ENCODE results near the gene GOLGB1.
"Not testable (repeated sequence)": the region's sequence is repeated elsewhere in the genome, so short reads cannot be mapped to it uniquely, and the experiment has no call there.

GOLGB1 gene

GRCh38 chr3:121793078-121793477 lies 43.5 kb upstream of the GOLGB1 start:
- no peak overlapping the region for H2AFZ ChIP-seq (ENCODE audit: low read depth, low read length)
- H3K4me3 ChIP-seq (ENCODE audit: low read length) = 0 out of 2 replicates have a peak overlapping the region, but pooled peaks have one; percentile 12
- no peaks in the 10 kb centered on the region for H3K9me3 ChIP-seq (ENCODE audit: insufficient read depth, low read length)
- H3K36me3 ChIP-seq (replicated peaks; ENCODE audit: low read depth, low read length) = peaks cover 25% of the 10 kb centered on the region
- no peaks in the 10 kb centered on the region for H3K79me2 ChIP-seq (ENCODE audit: low read length)
- no peak for TF ChIP-seq EZH2phosphoT487 (IDR thresholded peaks at IDR 0.05; ENCODE audit: low read depth)
- TF ChIP-seq CTCF (IDR thresholded peaks at IDR 0.05; ENCODE audit: low read depth, low read length) = no peak
- H3K27ac ChIP-seq (ENCODE audit: low read length) = peak overlapping the region; percentile 58
- peaks cover 34% of the 10 kb centered on the region for H3K4me1 ChIP-seq (ENCODE audit: low read length)
- no peaks in the 10 kb centered on the region for H4K20me1 ChIP-seq (ENCODE audit: insufficient read depth, low read length)
- peak overlapping the region; percentile 55 for H3K4me2 ChIP-seq (ENCODE audit: low read length)
- no peak overlapping the region for H3K9ac ChIP-seq (ENCODE audit: low read length)
- no peaks in the 10 kb centered on the region for H3K27me3 ChIP-seq (ENCODE audit: low read depth, low read length)

- Histone ChIP-seq H3K4me1 (ENCODE audit: low read length) (no peaks in the 10 kb centered on the region), H3K9me3 (ENCODE audit: insufficient read depth, low read length) (no peaks in the 10 kb centered on the region), H3K4me2 (ENCODE audit: low read length) (no peak overlapping the region), H3K4me3 (ENCODE audit: low read length) (no peak overlapping the region), H3K27me3 (ENCODE audit: low read depth, low read length) (no peaks in the 10 kb centered on the region), H2AFZ (ENCODE audit: low read depth, low read length) (no peak overlapping the region), H3K9ac (ENCODE audit: low read length) (no peak overlapping the region), H3K36me3 (replicated peaks; ENCODE audit: low read depth, low read length) (peaks cover 47% of the 10 kb centered on the region), H3K79me2 (ENCODE audit: low read length) (no peaks in the 10 kb centered on the region), H3K27ac (ENCODE audit: low read length) (no peak overlapping the region), H4K20me1 (ENCODE audit: insufficient read depth, low read length) (no peaks in the 10 kb centered on the region)
- no peak for TF ChIP-seq EZH2phosphoT487 (IDR thresholded peaks at IDR 0.05; ENCODE audit: low read depth)
- TF ChIP-seq CTCF (IDR thresholded peaks at IDR 0.05; ENCODE audit: low read depth, low read length) = no peak
Observed at GRCh38 chr3:121786485-121786884, 36.9 kb upstream of the GOLGB1 start.

GRCh38 chr3:121782784-121783183 lies 33.2 kb upstream of the GOLGB1 start:
- H2AFZ ChIP-seq (ENCODE audit: low read depth, low read length); H3K9me3 ChIP-seq (ENCODE audit: insufficient read depth, low read length); H3K4me2 ChIP-seq (ENCODE audit: low read length); H3K4me1 ChIP-seq (ENCODE audit: low read length); H3K4me3 ChIP-seq (ENCODE audit: low read length); H3K79me2 ChIP-seq (ENCODE audit: low read length); H3K27me3 ChIP-seq (ENCODE audit: low read depth, low read length); H3K27ac ChIP-seq (ENCODE audit: low read length); H4K20me1 ChIP-seq (ENCODE audit: insufficient read depth, low read length); H3K9ac ChIP-seq (ENCODE audit: low read length): not testable (repeated sequence)
- H3K36me3 ChIP-seq (replicated peaks; ENCODE audit: low read depth, low read length) = peaks cover 49% of the 10 kb centered on the region

GRCh38 chr3:121781611-121782010 lies 32.1 kb upstream of the GOLGB1 start:
- Histone ChIP-seq H4K20me1 (ENCODE audit: insufficient read depth, low read length) (no peaks in the 10 kb centered on the region), H3K9me3 (ENCODE audit: insufficient read depth, low read length) (no peaks in the 10 kb centered on the region), H3K27ac (ENCODE audit: low read length) (no peak overlapping the region), H3K36me3 (replicated peaks; ENCODE audit: low read depth, low read length) (peaks cover 50% of the 10 kb centered on the region), H3K9ac (ENCODE audit: low read length) (no peak overlapping the region), H3K4me3 (ENCODE audit: low read length) (no peak overlapping the region), H3K4me2 (ENCODE audit: low read length) (no peak overlapping the region), H2AFZ (ENCODE audit: low read depth, low read length) (no peak overlapping the region), H3K79me2 (ENCODE audit: low read length) (no peaks in the 10 kb centered on the region), H3K4me1 (ENCODE audit: low read length) (no peaks in the 10 kb centered on the region), H3K27me3 (ENCODE audit: low read depth, low read length) (no peaks in the 10 kb centered on the region)
- TF ChIP-seq EZH2phosphoT487 (IDR thresholded peaks at IDR 0.05; ENCODE audit: low read depth) (no peak), CTCF (IDR thresholded peaks at IDR 0.05; ENCODE audit: low read depth, low read length) (no peak)

- not testable (repeated sequence) for H3K27me3 ChIP-seq (ENCODE audit: low read depth, low read length); H3K79me2 ChIP-seq (ENCODE audit: low read length); H3K4me2 ChIP-seq (ENCODE audit: low read length); H2AFZ ChIP-seq (ENCODE audit: low read depth, low read length); H3K4me1 ChIP-seq (ENCODE audit: low read length); H3K4me3 ChIP-seq (ENCODE audit: low read length); H3K27ac ChIP-seq (ENCODE audit: low read length); H3K9ac ChIP-seq (ENCODE audit: low read length); H3K9me3 ChIP-seq (ENCODE audit: insufficient read depth, low read length); H4K20me1 ChIP-seq (ENCODE audit: insufficient read depth, low read length)
- peaks cover 60% of the 10 kb centered on the region for H3K36me3 ChIP-seq (replicated peaks; ENCODE audit: low read depth, low read length)
Observed at GRCh38 chr3:121775095-121775494, 25.6 kb upstream of the GOLGB1 start.
